HT-29 (cell line): ENCODE measurements around the gene STARD3NL. TPM values are rescaled to one million over a fixed set of nuclear protein-coding genes. Genes with fewer than 3 reads are reported as not detected.
"Not testable (repeated sequence)": the region's sequence is repeated elsewhere in the genome, so short reads cannot be mapped to it uniquely, and the experiment has no call there.

Experiments
- DNase-seq: peaks from one replicate; pipeline ENCODE4 v3.0.0-alpha.2; 2015; ENCODE audit warnings: low spot score
- total RNA-seq: library from RNA; depleted of rRNA; stranded (reverse); fragments of >200 nt; shearing (Covaris generic); gene quantifications from 2 replicates; pipeline ENCODE4 v1.2.3, GENCODE V29; 2014; rRNA removed

The STARD3NL gene
- 25.5 and 25.8 TPM in 2 replicates for total RNA-seq

DNA sequence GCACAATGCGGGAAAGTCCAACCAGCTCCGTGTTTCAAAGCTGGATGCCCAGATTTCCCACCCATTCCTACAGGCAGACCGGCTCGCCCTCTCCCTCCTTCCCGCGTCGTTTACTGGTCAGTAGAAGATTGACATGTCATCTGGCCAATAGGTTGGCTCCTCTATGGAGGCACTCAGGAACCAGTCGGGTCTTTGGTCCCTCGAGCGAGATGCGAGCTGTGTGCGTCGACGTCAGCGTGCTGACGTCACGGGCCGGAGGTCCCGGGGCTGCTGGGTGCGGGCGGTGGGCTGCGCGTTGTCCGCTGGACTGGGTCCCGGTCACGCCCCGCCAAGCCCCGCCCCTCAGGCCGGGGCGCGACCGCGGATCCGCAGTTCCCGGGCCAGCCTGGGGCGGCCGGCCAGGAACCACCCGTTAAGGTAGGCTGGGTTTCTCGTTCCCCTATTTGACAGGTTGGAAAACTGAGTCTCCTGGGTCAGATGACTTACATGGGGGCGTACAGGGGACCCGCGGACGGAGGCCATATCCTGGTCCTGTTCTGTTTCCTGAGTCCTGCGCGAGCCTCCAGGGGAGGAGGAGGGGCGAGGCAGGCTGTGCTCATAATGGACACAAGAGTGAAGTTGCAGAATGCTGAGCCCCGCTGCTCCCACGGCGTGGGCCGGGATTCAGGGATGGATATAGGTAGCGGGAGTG is at the start of gene STARD3NL:
STARD3NL (plus strand) TSS at position 242 of the 691 bp plus-strand sequence. CDS start 29,260 bp downstream, outside the sequence.
- peak; percentile 100 for DNase-seq

GRCh38 chr7:38129162-38129561 is 48.9 kb upstream of the STARD3NL start:
- no peak for DNase-seq

GRCh38 chr7:38129579-38129978 is 48.5 kb upstream of the STARD3NL start:
- no peak for DNase-seq

- no peak for DNase-seq
Observed at GRCh38 chr7:38138171-38138570, 39.9 kb upstream of the STARD3NL start.

DNA sequence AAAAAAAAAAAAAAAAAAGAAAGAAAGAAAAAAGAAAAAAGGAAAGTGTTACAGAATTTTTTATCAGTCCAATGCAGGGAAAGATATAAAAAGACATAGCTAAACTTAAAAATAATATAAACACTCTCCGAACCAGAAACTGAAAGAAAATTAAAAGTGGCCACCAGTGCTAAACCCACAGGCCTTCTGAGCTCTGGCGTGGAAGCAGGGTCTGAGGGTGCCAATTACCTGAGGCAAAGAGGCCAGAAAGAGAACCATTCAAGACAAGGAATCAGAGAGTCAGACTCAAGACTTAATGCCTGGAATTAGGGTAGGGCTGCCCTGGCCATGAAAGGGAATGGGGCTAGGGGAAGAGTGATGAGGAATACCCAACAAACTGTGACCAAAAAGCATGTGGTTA is 36.9 kb upstream of the STARD3NL start:
- no peak for DNase-seq

GRCh38 chr7:38142736-38143135 is 35.3 kb upstream of the STARD3NL start:
- DNase-seq: no peak

DNA sequence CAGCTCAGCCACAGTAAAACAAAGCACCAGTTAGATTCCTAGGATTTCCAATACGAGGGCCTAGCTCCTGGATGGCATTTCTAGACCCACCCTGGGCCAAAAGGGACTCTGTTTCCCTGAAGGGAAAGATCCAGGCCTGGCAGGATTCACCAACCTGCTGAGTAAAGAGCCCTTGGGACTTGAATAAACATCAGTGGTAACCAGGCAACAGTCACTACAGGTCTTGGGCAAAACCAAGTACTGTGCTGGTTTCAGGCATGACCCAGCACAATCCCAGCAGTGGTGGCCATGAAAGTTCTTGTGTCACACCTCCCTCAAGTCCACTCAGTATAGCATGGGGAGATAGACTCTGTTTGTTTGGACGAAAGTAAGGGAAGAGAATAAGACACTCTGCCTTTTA is 31.0 kb upstream of the STARD3NL start:
- DNase-seq: no peak

DNA sequence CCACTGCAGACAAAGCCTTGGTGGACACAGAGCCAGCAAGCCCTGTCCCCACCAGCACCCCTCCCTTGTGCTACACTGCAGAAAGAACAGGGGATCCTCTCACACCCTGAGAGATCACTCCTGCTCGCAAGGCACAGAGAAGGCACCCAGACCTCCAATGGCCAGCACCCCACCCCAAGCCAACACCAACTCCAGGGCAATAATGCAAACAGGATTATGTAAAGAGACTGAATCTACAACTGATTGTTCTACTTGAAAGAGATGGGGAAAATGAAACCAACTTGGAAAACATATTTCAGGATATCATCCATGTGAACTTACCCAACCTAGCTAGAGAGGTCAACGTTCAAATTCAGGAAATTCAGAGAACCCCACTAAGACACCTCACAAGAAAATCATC is 26.5 kb upstream of the STARD3NL start:
- no peak for DNase-seq

GRCh38 chr7:38153515-38153914 is 24.5 kb upstream of the STARD3NL start:
- no peak for DNase-seq

- no peak for DNase-seq
Observed at GRCh38 chr7:38154278-38154677, 23.8 kb upstream of the STARD3NL start.

DNA sequence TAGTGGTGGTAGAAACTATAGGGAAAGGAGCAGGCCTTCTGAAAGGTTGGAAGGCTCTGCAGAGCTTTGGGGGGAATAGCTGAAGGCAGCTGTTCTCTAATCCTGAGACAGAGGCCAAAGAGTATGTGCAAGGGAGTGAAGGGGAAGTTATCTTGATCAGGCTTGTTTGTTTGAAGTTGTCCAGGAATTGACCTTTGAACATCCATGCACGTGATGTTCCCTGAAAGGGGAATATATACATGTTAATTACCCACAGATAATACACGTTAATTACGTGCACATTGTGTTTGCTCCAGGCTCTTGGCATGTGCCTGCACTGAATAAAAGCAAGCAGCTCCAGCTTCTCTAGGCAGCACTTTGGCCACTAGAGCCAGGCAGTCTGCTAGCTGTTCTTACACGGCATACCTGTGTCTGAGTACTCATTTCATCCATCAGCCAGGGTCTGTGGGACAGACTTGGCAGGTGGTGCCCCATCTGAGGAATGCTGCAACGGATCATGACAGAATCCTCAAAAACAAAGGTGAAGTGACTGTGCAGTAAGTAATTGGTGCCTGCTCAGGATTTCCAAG is 18.0 kb upstream of the STARD3NL start:
- DNase-seq: no peak

DNA sequence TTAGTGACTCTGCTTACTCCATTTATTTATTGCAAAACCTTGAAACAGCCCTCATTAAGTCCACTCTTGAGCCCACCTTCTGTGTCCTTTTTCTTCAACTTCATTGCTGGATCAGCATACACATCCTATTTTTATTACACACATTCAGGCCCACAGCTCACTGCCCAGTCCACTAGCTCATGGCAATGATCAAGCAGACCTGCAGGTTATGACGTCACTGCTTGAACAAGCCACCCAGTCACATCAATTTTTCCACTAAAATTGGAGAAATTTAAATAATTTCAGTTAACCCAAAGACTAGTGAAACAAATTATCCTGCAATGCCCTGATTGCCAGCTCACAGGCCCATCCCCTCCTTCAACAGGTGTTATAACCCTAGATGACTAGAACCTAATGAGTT is 16.0 kb upstream of the STARD3NL start:
- no peak for DNase-seq

DNA sequence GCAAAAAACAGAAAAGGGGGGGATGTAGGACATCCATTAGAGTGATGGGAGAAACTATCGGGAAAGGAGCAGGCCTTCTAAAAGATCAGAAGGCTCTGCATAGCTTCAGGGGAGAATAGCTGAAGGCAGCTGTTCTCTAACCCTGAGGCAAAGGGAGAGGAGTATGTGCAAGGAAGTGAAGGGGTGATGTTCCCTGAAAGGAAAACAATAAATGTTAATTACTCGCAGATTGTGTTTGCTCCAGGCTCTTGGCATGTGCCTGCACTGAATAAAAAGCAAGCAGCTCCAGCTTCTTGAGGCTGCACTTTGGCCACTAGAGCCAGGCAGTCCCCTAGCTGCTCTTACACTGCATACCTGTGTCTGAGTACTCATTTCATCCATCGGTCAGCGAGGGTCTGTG is 14.4 kb upstream of the STARD3NL start:
- no peak for DNase-seq

DNA sequence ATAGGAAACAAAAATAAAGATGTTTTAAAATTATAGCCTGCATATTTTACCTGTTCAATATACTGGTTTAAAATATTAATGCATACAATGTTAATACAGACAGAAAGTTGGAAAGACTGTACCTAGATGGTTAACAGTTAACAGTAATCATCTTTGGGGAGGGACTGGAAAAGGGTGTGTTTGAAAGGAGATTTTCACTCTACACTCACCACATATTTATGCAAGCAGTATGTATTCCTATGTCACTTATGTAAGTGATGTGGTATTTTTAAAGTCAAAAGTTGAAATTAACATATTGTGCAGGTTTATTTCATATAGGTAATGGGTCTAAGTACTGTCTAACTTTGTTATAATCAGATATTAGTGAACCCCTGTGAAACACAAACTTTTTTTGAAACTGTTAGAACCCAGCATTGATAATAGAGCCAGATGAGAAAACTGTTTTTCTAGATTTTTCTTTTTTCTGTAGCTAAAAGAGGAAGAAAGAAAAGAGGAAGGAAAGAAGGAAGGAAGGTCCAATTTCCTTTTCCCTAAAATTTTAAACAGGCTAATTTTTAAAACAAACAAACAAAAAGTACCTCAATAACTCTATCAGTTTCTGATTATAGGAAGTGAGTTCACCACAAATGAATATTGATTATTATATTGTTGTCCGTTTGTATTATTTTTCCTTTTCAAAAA is 9.0 kb upstream of the STARD3NL start:
- DNase-seq: no peak

DNA sequence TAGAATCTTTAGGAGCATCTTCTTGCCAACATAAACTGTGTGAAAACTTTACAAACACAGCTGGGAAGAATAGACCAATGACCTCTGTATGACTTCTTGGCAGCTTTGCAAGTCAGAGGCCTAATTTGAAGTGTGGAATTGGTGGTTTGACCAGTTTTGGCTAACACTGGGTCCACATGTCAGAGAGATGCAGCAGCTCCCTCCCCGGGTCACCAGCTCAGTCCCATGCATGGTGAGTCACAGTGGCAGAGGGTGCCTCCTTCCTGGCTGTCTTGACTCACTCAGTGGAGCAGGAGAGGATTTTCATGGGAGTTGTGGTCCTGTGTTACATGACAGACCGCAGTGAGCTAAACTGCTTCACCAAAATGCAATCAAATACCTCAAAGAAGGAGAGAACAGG is 8.2 kb upstream of the STARD3NL start:
- peak; percentile 15 for DNase-seq

DNA sequence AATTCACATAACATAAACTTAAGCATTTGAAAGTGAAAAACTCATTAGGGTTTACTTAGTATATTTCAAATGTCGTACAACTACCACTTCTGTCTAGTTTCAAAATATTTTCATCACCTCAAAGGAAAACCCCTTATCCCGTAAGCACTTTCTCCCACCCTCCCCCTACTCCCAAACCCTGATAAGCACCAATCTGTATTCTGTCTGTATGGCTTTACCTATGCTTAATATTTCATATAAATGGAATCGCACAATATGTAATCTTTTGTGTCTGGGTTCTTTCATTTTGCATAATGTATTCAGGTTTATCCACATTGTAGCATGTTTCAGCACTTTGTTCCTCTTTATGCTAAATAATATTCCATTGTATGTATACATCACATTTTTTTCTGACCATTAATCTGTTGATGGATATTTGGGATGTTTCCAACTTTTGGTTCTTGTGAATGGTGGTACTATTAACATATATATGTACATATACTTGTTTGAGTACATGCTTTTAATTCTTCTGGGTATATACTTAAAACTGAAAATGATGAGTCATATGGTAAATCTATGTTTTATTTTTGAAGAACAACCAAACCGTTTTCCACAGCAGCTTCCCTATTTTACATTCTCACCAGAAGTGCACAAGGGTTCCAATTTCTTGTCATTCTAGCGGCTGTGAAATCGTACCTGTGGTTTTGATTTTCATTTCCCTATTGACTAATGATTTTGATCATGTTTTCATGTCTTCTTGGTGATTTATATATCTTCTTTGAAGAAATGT is 6.2 kb upstream of the STARD3NL start:
- DNase-seq: no peak

- DNase-seq: not testable (repeated sequence)
Observed at GRCh38 chr7:38175547-38175946, 2.5 kb upstream of the STARD3NL start.

DNA sequence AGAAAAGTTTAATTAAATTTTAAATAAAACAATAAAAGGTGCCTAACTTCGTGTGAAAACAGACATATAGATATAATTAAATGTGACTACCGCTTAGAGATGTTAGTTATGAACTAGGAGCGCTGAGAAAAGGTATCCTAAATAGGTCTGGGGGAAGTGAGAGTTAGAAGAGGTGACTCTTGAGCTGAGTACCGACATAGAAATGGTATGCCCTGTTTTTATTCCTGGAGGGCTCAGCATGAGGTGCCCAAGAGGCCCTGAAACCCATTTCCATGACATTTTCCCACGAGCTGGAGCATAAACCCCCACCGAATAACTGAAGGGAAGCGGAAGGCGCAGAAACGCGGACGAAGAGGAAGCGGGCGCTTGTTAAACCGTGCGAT is 433 bp upstream of the STARD3NL start:
- no peak for DNase-seq

DNA sequence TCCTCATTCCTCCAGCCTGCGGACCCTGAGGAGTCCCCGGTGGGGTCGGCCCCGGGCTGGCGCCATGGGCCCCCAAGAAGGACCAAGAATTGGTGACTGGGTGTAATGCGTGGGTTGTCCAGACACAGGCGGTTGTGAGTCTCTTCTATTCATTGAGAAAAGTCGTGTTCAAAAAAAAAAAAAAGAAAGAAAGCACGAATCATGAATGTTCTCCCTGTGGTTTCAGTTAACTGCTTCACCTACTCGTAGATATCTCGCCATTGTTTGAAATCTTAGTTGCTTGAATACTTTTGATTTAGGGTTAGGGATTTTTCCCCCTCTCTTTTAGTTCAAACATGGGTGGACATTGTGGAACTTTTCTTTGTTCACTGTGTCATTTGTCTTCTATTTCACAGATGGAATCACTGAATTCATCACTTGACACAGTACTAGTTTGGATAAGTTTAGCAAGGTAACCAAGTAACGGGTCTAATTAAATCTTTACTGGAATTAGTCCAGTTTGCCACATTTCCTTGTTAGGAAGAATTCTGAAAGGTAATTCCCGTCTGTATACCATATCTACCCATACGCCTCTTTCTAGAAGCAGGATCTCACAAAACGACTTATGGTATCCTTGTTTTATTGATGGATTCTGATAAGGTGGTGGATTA is 775 bp downstream of the STARD3NL start:
- no peak for DNase-seq

GRCh38 chr7:38179776-38180226 is 1.8 kb downstream of the STARD3NL start:
- no peak for DNase-seq

GRCh38 chr7:38181111-38181510 is 3.1 kb downstream of the STARD3NL start:
- DNase-seq: no peak

- DNase-seq: no peak
Observed at GRCh38 chr7:38182450-38182849, 4.4 kb downstream of the STARD3NL start.
